HCEC 1CT (cell line): ENCODE results near the gene FASTKD1.
"Not testable (repeated sequence)": the region's sequence is repeated elsewhere in the genome, so short reads cannot be mapped to it uniquely, and the experiment has no call there.

Experiments
- DNase-seq: peaks from one replicate; pipeline ENCODE4 v3.0.0-alpha.2; 2017

FASTKD1 gene

GRCh38 chr2:169570752-169571151, 2.9 kb downstream of the FASTKD1 start:
- DNase-seq, result not testable (repeated sequence)

- DNase-seq, result no peak
These were observed 3.7 kb downstream of the FASTKD1 start for GRCh38 chr2:169569948-169570347.

GRCh38 chr2:169565686-169566085, 8.0 kb downstream of the FASTKD1 start:
- DNase-seq, result no peak

- no peak for DNase-seq
These were observed 11.1 kb downstream of the FASTKD1 start for GRCh38 chr2:169562519-169562918.

- not testable (repeated sequence) for DNase-seq
These were observed 11.6 kb downstream of the FASTKD1 start for GRCh38 chr2:169562084-169562483.

GRCh38 chr2:169561364-169561763, 12.3 kb downstream of the FASTKD1 start:
- no peak for DNase-seq

GRCh38 chr2:169546756-169547155, 26.9 kb downstream of the FASTKD1 start:
- no peak for DNase-seq

- DNase-seq, result no peak
These were observed 31.2 kb downstream of the FASTKD1 start for GRCh38 chr2:169542433-169542832.

GRCh38 chr2:169540146-169540545, 33.5 kb downstream of the FASTKD1 start:
- no peak for DNase-seq

GRCh38 chr2:169539460-169539859, 34.2 kb downstream of the FASTKD1 start:
- not testable (repeated sequence) for DNase-seq

GRCh38 chr2:169528271-169528701, 45.4 kb downstream of the FASTKD1 start:
- peak; percentile 44 for DNase-seq

- peak; percentile 59 for DNase-seq
These were observed 47.2 kb downstream of the FASTKD1 start for GRCh38 chr2:169526451-169526850.

GRCh38 chr2:169525434-169525833, 48.2 kb downstream of the FASTKD1 start:
- no peak for DNase-seq

GRCh38 chr2:169523681-169524080, 50.0 kb downstream of the FASTKD1 start:
- no peak for DNase-seq

GRCh38 chr2:169520896-169521295, 52.8 kb downstream of the FASTKD1 start:
- DNase-seq, result no peak

GRCh38 chr2:169516488-169516995, 57.1 kb downstream of the FASTKD1 start:
- DNase-seq, result not testable (repeated sequence)

- not testable (repeated sequence) for DNase-seq
These were observed 58.9 kb downstream of the FASTKD1 start for GRCh38 chr2:169514758-169515157.

GRCh38 chr2:169513926-169514325, 59.7 kb downstream of the FASTKD1 start:
- DNase-seq, result no peak

- DNase-seq, result no peak
These were observed 60.6 kb downstream of the FASTKD1 start for GRCh38 chr2:169513094-169513493.

GRCh38 chr2:169512525-169512924, 61.1 kb downstream of the FASTKD1 start:
- peak; percentile 44 for DNase-seq

GRCh38 chr2:169511818-169512217, 61.8 kb downstream of the FASTKD1 start:
- no peak for DNase-seq

- no peak for DNase-seq
These were observed 63.2 kb downstream of the FASTKD1 start for GRCh38 chr2:169510496-169510895.

GRCh38 chr2:169509955-169510354, 63.7 kb downstream of the FASTKD1 start:
- DNase-seq, result no peak

- DNase-seq, result peak; percentile 85
These were observed 64.3 kb downstream of the FASTKD1 start, which contains the start of gene KLHL41 for GRCh38 chr2:169509298-169509885. TSS of gene KLHL41 (plus strand) at chr2:169509702. CDS start at chr2:169509779, 77 bp downstream.

GRCh38 chr2:169507698-169508097, 66.0 kb downstream of the FASTKD1 start:
- DNase-seq, result peak; percentile 93
